Frontal cortex (tissue), 4 donors: ENCODE measurements around the gene CBX1. TPM values are rescaled to one million over a fixed set of nuclear protein-coding genes. Genes with fewer than 3 reads are reported as not detected.
A peak's percentile ranks its signal among the peaks of the same experiment; 100 is the strongest.
"Not testable (repeated sequence)": the region's sequence is repeated elsewhere in the genome, so short reads cannot be mapped to it uniquely, and the experiment has no call there.

Experiments
- DNase-seq, 2 donors: peaks; one replicate each; pipeline ENCODE4 v3.0.0; 2012; ENCODE audit warnings: low spot score in 2 of 2
- FAIRE-seq: peaks from 2 replicates; lab custom pipeline; 2012; peaks lifted over from hg19 to GRCh38; lab: Jason Lieb, UNC
- small RNA-seq: library from RNA; depleted of rRNA; stranded (forward); fragments of <200 nt; gene quantifications from one replicate; pipeline ENCODE3, GENCODE V24; 2014
- total RNA-seq: library from RNA; depleted of rRNA; stranded (reverse); fragments of >200 nt; gene quantifications from one replicate; pipeline ENCODE4 v1.2.3, GENCODE V29; 2014
- donor health status: control.
- donor health status: control.
- donor health status: control.

CBX1 gene
- total RNA-seq, 1 donor from 2014 or later: 95.8 TPM

DNA sequence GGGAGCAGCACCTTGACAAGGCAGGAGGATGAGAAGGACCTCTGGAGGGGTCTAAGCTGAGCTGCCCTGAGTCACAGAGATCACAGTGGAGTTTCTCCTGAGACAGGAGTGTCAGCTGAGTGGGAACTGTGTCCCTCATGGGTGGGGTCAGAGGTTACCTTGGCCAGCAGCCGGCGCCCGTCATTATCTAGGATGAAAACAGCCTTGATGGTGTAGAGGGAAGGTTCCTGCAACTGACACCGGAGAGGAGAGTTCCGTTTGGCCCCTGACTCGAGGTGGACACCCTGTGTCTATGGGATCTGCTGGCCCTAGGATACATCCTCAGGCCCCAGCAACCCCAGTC, 64.6 kb downstream of the CBX1 start:
- FAIRE-seq (no peak), DNase-seq (no peak)

DNA sequence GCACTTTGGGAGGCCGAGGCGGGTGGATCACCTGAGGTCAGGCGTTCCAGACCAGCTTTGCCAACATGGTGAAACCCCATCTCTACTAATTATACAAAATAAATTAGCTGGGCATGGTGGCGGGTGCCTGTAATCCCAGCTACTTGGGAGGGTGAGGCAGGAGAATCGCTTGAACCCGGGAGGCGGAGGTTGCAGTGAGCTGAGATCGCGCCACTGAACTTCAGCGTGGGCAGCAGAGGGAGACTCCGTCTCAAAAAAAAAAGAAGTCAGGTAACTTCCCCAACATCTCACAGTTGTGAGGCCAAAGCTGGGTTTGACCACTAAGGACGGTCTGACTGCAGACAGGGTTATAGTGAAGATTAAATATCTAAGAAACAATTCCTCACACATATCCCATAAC, 66.5 kb downstream of the CBX1 start:
- not testable (repeated sequence) for FAIRE-seq, DNase-seq

DNA sequence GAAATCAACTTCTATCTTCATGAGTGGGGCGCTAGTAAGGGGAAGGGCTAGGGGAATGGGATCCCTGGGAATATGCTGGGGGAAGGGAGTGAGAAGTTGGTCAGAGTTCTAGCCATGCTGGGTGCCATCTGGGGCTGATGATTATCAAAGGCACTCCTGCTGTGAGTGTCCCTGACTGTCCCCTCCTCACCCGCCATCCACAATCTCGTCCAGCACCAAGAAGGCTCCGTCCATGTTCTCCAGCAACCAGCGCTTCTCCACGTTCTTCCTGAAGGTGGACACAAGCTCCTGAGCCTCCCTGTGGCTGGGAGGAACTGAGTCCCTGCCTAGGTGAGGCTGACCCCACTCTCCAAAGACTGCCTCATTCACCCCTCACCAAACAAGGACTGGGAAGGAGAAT, 69.3 kb downstream of the CBX1 start:
- DNase-seq: no peak
- no peak for FAIRE-seq

DNA sequence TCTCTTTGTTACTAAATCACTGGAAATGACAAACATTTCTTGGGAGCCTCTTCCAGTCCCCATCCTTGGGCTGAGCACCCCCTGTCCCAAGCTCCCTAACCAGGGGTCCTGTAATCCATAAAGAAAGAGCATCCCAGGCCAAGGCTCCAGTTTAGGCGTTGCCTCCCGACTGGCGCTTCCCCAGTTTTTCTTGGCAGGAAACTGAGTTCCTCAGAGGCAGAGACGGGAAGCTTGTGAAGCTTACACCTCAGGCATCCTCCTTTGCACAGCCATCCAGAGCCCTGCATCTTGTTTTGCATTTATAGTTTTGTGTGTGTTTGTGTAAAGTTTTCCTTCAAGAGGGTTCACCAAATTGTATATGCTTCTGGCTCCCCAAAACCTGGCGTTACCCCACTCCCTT, 70.7 kb downstream of the CBX1 start:
- FAIRE-seq: no peak

DNA sequence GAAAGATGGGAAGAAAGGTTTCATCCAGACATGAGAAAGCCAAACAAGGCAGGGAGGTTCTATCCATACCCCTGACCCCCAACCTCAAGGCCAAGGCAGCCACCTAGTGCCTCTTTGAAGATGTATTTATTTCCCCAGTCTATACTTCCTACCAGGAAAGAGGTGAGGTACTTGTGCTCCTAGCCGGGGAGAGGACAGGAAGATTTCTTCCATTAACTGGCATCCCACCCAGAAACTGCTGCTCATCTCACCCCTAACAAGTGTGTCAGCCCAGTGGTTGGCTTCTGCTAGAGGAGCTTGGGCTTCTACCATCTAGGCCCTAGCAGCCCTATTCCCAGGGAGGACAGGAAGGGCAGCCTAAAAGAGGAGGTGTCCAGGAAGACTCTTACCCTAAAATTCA, 72.5 kb downstream of the CBX1 start:
- FAIRE-seq: no peak
- DNase-seq: no peak

More for the DNA sequence above, 70.7 kb downstream of the CBX1 start:
- DNase-seq: no peak

DNA sequence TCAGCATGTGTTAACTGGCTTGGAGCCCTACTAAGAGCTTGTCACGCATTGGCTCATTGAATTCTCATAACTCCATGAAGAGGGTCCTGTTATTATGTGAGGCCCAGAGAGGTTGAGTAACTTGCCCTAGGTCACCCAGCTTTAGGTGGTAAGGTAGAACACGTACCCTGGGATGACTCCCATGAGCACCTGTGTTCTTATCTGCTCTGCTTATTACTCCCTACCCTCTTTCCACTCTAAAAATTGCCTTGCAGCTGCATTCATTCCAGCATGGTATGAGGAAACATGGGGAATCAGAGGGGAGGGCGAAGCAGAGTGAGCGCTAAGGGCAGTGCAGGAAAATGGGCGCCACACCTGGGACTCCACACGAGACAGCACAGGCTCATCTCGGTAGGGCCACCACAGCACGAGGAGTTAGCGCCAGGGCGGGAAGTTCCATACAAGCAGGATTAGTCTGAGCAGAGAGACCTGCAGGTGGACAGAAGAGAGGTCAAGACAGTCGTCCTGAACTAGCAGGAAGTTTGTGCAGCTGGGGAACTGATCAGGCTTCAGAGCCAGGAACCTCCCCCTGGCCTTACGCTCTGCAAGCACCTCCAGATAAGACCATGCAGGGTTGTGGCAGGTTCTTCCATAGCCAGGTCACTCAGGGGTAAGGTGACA, 73.8 kb downstream of the CBX1 start:
- DNase-seq (no peak), FAIRE-seq (no peak)

DNA sequence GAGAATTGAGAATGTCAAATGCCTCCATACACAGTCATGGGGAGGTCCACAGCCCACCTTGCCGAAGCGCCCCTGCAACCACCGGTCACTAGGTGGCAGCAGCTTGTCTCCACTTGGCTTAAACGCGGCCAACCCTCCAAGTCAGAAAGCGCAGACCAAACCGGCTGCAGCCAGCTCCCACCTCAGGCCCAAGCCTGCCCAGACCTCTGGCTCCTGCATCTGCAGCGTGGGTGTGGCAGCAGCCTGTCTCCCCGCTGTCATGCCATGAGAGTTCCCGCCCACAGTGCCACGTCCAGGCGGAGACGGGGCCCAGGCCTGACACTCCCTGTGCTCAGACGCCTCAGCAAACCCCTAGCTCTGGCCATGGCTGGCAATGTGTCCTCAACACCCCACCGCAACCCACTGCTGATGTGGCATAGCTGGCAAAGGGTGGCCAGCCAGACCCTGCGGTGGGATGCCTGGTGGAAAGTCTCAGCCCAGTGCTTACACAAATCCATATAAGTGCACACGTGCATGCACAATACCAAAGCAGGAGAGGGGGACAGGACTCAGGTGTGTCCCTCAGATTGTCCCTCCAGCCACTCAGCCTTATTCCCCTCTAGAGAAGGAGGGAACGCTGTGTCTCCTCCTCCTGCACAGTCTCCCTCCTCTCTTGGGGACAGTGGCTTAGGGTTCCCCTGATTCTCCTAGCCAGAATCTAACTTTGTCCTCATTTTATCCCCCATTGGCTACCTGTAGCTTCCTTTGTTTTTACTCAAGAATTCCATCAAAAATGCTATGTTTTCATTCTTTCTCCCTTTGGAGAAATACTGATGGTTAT, 74.6 kb downstream of the CBX1 start:
- no peak for FAIRE-seq
- DNase-seq: peak; percentile 71 to 83

DNA sequence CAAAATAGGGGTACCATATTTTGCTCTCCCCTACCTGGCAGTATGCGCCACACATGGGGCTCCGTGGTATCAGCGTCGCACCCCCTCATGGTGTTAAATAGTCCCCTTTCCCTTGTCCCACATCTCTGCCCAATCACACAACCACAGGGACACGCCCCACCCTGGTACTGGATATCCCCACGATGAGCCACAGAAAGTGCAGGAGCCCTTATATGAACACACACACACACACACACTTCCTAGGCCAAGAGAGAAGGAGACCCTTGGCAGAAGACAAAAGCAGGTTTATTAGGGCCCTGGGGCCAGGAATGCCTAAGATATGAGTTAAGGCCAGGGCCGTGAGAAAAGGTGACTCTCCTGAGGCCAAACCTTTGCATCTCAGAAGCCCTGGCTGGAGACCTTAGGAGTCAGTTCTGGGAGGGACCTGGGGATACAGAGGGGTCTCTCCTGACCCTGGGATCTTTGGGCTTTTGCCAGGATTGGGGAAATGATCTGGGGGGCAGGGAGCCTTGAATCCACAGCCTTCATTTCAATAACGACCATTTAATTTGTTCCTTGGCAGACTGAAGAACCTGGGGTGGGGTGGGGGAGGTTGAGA, 75.3 kb downstream of the CBX1 start:
- DNase-seq: no peak
- FAIRE-seq: no peak

DNA sequence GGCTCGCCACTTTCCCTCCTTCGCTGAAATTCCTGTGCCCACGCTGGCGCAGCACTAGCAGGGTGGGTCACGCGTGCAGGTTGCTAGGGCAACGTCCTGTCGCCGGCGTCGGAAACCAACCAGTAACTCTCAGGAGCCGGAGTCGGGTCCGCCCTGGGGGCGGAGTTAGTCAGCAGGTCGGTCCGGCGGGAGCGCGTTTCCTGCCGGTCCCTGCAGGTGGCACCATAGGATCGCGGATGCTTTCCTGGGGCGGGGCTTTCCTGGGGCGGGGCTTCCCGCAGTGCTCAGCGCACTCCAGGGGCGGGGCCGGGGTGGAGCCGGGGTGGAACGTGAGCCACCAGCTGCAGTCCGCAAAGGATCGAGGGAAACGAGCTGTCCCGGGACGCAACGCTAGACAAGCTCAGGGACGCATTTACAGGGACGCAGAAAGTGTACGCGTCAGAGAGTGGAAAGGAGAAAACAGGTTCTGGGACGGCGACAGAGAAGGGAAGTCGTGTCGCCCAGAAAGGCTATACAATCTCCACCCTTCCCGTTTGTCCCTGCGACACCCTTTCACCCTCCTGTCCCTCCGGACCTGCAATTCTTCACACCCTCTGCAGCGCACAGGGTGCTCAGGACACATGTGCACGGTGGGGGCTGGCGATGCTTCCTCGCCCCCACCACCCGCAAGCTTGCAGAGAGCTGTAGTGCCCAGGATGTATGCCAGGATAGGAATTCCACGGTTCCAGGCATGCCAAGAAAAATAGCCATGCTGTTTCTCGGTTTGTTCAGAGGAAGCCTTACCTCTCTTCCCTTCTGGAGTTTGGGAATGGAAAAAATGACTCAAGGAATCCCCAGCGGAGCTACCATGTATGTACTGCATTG, 76.0 kb downstream of the CBX1 start:
- no peak for FAIRE-seq
- DNase-seq: peak; percentile 93 to 96

DNA sequence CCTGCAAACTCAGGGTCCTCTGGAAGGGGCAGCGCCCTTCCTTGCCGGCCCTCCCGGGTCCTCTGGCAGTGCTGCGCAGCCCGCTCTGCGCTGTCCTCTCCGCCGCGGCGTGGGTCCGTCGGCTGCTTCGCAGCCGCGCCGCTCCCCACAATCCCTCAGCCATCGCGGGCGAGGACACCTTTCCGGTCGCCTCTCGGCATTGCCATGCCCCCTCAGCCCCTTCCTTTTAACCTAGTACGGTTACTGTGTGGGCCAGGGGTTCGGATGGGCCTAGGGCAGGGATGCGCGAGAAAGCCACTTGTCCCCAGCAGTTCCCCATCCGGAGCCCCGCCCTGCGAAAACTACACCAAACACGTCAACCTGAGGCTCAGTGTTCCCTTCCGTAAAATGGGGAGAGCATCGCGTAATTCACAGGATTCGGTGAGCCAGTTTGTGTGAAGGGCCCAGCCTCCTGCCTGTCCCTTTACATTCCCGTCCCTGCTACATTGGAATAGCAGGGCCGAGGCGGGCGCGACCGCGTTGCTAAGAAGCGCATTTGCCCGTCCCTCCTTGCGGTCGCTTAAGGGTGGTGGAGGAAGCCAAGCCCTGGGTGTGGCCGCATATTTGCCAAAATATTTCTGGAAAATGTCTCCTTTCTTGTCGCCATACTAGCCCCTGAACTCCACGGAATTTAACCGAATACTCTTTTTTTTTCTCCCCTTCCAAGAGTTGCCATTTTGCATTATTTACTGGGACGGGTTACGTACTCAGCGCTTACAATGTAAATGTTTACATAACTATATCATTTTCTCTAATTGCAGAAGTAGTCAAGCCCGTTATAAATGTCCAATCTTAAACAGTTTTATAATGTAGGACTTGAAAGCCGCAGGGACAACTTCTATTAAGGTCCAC, 76.9 kb downstream of the CBX1 start:
- no peak for FAIRE-seq
- no peak for DNase-seq

DNA sequence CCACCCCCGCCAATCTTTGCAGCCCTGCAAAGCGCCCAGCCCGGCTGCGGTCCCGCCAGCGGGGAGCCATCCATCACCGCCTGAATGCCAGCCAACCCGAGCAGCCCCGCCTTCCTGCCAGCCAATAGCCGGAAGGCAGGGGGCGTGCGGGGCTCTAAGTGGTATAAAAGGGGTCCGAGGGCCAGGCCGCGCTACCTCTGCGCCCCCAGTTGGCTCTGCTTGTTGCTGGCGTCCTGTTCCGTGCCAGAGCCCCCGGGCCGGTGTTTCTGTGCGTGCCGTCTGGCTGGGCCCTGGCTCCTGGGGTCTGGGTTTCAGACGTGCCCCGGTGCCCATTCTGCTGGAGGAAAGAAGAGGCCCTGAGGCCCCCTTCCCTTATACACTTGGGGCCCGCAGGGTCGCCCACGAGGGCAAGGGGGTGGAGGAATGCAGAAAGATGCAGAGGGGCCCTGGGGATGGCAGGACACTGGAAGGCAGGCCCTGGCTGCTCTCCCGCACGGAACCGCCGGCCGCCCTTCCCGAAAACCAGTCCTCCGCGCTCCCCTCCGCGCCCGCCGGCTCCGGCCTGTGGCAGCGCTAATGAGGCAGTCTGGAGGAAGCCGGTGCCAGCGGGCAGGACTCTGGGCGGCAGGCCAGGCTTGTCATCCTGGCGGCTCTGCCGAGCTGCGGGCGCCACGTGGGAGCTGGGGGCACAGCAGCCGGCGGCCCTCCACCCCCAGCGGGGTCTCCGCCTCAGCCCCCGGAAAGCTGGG, 77.7 kb downstream of the CBX1 start:
- peak; percentile 76 to 80 for DNase-seq
- FAIRE-seq: no peak

DNA sequence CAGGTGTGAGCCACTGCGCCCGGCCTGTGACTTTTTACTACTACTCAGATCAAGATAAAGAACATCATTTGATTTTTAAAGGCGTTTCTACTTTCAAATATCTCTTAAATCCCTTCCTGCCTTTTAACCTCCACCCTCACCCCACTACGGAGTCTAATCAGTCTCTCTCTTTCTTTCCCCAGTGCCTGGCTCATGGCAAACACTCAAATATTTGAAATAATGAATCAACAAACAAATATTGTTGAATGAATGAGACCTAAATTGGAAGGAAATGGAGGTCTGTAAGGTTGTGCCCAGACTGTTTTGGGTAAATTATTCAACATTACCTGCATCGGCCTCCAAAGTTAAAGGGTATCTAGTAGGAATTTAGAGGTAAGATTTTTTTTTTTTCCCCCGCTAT, 78.4 kb downstream of the CBX1 start:
- DNase-seq: no peak
- FAIRE-seq: no peak

DNA sequence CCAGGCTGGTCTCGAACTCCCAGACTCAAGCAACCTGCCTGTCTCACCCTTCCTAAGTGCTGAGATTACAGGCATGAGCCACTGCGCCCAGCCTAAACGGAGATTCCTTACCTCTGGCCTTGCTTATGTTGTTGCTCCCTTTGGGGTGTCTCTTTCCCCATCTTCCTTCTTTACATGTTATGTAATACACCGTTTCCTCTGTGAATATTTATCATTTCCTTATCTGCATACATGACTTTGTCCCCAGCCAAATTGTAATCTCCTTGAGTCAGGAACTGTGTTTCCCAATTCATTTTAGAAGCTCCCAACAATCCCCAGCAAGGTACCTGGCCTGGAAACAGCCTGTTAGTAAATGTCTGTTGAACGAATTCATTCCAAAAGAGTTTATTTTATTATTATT, 79.3 kb downstream of the CBX1 start:
- DNase-seq (no peak), FAIRE-seq (no peak)

Small RNA genes lying within 50 kb of the gene (small RNA-seq; reads per million reads assigned to genes)
- gene AC004477.2: not detected
- gene MIR152: 28.2 reads per million, percentile 97 among the genes with 10 or more reads in this experiment
- not detected for gene RNU6-1201P

Other genes starting within 250 kb of the CBX1 start
- 0.82 TPM for gene SP2, start 205.2 kb downstream of the CBX1 start, total RNA-seq
- gene PNPO, start 159.9 kb downstream of the CBX1 start, total RNA-seq: 7.3 TPM
- not detected for gene PRR15L, start 143.6 kb downstream of the CBX1 start, total RNA-seq
- gene CDK5RAP3, start 130.4 kb downstream of the CBX1 start, total RNA-seq: 53.8 TPM
- gene COPZ2, start 63.7 kb downstream of the CBX1 start, total RNA-seq: 3.3 TPM
- 22.4 TPM for gene NFE2L1, start 53.1 kb downstream of the CBX1 start, total RNA-seq
- gene SNX11, start 6.3 kb upstream of the CBX1 start, total RNA-seq: 9.8 TPM